HepG2 (cell line): ENCODE data around the gene METTL15. TPM values are rescaled to one million over a fixed set of nuclear protein-coding genes. Genes with fewer than 3 reads are reported as not detected.

Experiments used
- FOXC1 ChIP-seq: sonication (generic); formaldehyde crosslinking; IDR thresholded peaks from 2 replicates; pipeline ENCODE4 v1.8.0; 2022; ENCODE audit warnings: mild to moderate bottlenecking, missing genetic modification reagents, borderline replicate concordance
- POLR2G ChIP-seq: fragments of 200-400 bp; formaldehyde crosslinking; IDR thresholded peaks from 2 replicates; pipeline ENCODE4 v1.6.1; 2018; ENCODE audit warnings: mild to moderate bottlenecking, low read depth, low read length, moderate library complexity
- SIN3A ChIP-seq: IDR thresholded peaks from 2 replicates; pipeline ENCODE4 v1.6.1; 2011; ENCODE audit warnings: low read depth, mild to moderate bottlenecking, control low read depth, low read length, borderline replicate concordance
- SRSF1 ChIP-seq: fragments of 200-400 bp; formaldehyde crosslinking; optimal IDR thresholded peaks from 2 replicates; pipeline ENCODE3; 2017; ENCODE audit warnings: mild to moderate bottlenecking, low read depth, low read length, moderate library complexity
- WIZ ChIP-seq: sonication (generic); formaldehyde crosslinking; IDR thresholded peaks from 2 replicates; pipeline ENCODE4 v1.5.1; 2020; ENCODE audit warnings: mild to moderate bottlenecking, missing genetic modification reagents
- YY1 ChIP-seq: IDR thresholded peaks from 2 replicates; pipeline ENCODE4 v1.6.1; 2011; ENCODE audit warnings: low read length, low read depth, moderate library complexity, mild to moderate bottlenecking; ENCODE audit not compliant: insufficient read depth, insufficient replicate concordance
- ZNF253 ChIP-seq: sonication (generic); formaldehyde crosslinking; IDR thresholded peaks from 2 replicates; pipeline ENCODE4 v1.8.0; 2022; ENCODE audit warnings: mild to moderate bottlenecking, missing genetic modification reagents, borderline replicate concordance
- ZNF749 ChIP-seq: sonication (generic); formaldehyde crosslinking; IDR thresholded peaks from 2 replicates; pipeline ENCODE4 v1.8.0; 2022; ENCODE audit warnings: mild to moderate bottlenecking, missing genetic modification reagents, moderate library complexity, borderline replicate concordance
- polyA plus RNA-seq, 8 experiments: library from polyadenylated mRNA; depleted of rRNA in 3 of 8; stranded (reverse) in 7 of 8; unstranded in 1 of 8; fragments of >200 nt; fragmentation: Illumina TruSeq in 4 of 8; extraction: Trizol in 4 of 8; gene quantifications; 2 replicates each; pipeline versions ENCODE4 v1.2.1 to v1.2.3, GENCODE V29; 2011 to 2016; ENCODE audit warnings: low read depth in 4 of 8, missing spikeins in 1 of 8, mixed read lengths in 1 of 8; ENCODE audit not compliant: insufficient read depth in 1 of 8
- total RNA-seq, 5 experiments: library from RNA; depleted of rRNA; stranded (reverse); fragments of >200 nt; fragmentation: Illumina TruSeq; extraction: Trizol; gene quantifications; 2 replicates each; pipeline ENCODE4 v1.2.3, GENCODE V29; 2016; ENCODE audit warnings: low read depth in 1 of 5
- TF ChIP-seq, protein P1 (sequence below): sonication (generic); formaldehyde crosslinking; IDR thresholded peaks from 2 replicates; pipeline ENCODE4 v1.5.0; 2020; ENCODE audit warnings: mild to moderate bottlenecking, missing genetic modification reagents
- TF ChIP-seq, protein P2 (sequence below): sonication (generic); formaldehyde crosslinking; IDR thresholded peaks from 2 replicates; pipeline ENCODE4 v1.5.0; 2020; ENCODE audit warnings: mild to moderate bottlenecking, missing genetic modification reagents, borderline replicate concordance
- TF ChIP-seq, protein P3 (sequence below): sonication (generic); formaldehyde crosslinking; IDR thresholded peaks from 2 replicates; pipeline ENCODE4 v1.5.1; 2020; ENCODE audit warnings: missing genetic modification reagents, mild to moderate bottlenecking, borderline replicate concordance
- TF ChIP-seq, protein P4 (sequence below): sonication (generic); formaldehyde crosslinking; IDR thresholded peaks from 2 replicates; pipeline ENCODE4 v1.4.0; 2020; ENCODE audit warnings: mild to moderate bottlenecking, missing genetic modification reagents

Gene METTL15
- total and polyA plus RNA-seq, 2 of the 13 experiments (the other 11 are each of a cell fraction or from before 2014, with no cell fraction given), result 6.5 to 14.0 TPM

DNA sequence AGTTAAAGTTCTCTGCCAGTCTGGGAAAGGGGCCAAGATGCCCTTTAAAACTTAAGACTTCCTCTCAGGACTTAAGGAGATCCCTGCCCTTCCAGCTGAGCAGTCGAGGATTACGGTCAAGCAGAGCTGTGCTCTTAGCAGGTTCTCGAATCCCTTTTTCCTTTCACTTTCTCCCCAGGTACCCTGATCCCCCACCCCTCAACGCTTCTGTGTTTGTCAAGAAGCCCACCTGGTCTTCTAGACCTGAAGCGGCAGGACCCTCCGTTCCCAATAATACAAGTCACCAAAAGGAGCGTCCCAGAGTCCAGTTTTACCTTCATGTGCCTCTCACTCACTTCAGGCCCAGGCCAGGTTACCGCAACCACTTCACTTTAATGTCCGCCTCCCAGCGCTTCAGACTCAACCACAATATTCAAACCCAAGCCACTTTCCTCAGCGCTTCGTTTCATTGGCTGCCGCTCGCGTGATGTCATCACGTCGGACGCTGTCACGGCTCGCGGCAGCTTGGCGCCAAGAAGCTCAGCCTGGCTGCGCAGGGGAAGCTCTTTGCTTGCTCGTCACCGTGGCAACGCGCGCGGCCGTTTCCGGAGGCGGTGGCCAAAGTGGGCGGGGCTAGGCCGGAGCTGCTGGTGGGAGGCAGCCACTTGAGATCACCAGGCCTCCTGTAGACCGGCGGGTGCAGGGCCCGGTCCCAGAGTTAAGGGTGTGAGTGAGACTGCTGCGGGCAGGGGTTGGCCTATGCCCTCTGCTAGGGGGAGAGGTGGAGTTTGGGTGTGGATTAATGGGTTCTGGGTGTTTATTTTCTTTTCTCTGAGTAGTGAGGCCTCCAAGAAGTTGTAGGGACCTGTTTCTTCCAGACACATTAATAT lies at the start of gene METTL15, which contains the start of gene KIF18A (continued):
- TF ChIP-seq, protein P1, sequence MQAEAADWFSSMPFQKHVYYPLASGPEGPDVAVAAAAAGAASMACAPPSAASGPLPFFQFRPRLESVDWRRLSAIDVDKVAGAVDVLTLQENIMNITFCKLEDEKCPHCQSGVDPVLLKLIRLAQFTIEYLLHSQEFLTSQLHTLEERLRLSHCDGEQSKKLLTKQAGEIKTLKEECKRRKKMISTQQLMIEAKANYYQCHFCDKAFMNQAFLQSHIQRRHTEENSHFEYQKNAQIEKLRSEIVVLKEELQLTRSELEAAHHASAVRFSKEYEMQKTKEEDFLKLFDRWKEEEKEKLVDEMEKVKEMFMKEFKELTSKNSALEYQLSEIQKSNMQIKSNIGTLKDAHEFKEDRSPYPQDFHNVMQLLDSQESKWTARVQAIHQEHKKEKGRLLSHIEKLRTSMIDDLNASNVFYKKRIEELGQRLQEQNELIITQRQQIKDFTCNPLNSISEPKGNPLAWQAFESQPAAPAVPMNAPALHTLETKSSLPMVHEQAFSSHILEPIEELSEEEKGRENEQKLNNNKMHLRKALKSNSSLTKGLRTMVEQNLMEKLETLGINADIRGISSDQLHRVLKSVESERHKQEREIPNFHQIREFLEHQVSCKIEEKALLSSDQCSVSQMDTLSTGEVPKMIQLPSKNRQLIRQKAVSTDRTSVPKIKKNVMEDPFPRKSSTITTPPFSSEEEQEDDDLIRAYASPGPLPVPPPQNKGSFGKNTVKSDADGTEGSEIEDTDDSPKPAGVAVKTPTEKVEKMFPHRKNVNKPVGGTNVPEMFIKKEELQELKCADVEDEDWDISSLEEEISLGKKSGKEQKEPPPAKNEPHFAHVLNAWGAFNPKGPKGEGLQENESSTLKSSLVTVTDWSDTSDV (CRISPR knock-in tag), result no peak
- TF ChIP-seq WIZ (no peak), POLR2G (peak; percentile 87), ZNF253 (CRISPR knock-in tag) (0 out of 2 replicates have a peak, but pooled peaks have one; percentile 44), YY1 (peak; percentile 62), FOXC1 (CRISPR knock-in tag) (peak; percentile 54; the same call in 1 of the 2 replicates), SIN3A (peak; percentile 100), SRSF1 (no peak), ZNF749 (CRISPR knock-in tag) (no peak)
- TF ChIP-seq, protein P2, sequence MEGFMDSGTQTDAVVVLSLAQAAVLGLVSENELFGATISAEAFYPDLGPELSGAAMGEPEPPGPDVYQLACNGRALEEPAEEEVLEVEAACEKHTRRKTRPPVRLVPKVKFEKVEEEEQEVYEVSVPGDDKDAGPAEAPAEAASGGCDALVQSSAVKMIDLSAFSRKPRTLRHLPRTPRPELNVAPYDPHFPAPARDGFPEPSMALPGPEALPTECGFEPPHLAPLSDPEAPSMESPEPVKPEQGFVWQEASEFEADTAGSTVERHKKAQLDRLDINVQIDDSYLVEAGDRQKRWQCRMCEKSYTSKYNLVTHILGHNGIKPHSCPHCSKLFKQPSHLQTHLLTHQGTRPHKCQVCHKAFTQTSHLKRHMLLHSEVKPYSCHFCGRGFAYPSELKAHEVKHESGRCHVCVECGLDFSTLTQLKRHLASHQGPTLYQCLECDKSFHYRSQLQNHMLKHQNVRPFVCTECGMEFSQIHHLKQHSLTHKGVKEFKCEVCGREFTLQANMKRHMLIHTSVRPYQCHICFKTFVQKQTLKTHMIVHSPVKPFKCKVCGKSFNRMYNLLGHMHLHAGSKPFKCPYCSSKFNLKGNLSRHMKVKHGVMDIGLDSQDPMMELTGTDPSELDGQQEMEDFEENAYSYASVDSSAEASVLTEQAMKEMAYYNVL (CRISPR knock-in tag), result no peak
- TF ChIP-seq, protein P3, sequence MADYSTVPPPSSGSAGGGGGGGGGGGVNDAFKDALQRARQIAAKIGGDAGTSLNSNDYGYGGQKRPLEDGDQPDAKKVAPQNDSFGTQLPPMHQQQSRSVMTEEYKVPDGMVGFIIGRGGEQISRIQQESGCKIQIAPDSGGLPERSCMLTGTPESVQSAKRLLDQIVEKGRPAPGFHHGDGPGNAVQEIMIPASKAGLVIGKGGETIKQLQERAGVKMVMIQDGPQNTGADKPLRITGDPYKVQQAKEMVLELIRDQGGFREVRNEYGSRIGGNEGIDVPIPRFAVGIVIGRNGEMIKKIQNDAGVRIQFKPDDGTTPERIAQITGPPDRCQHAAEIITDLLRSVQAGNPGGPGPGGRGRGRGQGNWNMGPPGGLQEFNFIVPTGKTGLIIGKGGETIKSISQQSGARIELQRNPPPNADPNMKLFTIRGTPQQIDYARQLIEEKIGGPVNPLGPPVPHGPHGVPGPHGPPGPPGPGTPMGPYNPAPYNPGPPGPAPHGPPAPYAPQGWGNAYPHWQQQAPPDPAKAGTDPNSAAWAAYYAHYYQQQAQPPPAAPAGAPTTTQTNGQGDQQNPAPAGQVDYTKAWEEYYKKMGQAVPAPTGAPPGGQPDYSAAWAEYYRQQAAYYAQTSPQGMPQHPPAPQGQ (CRISPR knock-in tag), result no peak
- TF ChIP-seq, protein P4, sequence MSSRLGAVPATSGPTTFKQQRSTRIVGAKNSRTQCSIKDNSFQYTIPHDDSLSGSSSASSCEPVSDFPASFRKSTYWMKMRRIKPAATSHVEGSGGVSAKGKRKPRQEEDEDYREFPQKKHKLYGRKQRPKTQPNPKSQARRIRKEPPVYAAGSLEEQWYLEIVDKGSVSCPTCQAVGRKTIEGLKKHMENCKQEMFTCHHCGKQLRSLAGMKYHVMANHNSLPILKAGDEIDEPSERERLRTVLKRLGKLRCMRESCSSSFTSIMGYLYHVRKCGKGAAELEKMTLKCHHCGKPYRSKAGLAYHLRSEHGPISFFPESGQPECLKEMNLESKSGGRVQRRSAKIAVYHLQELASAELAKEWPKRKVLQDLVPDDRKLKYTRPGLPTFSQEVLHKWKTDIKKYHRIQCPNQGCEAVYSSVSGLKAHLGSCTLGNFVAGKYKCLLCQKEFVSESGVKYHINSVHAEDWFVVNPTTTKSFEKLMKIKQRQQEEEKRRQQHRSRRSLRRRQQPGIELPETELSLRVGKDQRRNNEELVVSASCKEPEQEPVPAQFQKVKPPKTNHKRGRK (CRISPR knock-in tag), result no peak
